Activated B cell treated with CpG ODN at 0.5 μM for 24 hours (primary cell): Measurements from ENCODE around the gene HPN. TPM values are rescaled to one million over a fixed set of nuclear protein-coding genes. Genes with fewer than 3 reads are reported as not detected.

Experiments
- ATAC-seq: fragments of 200-7000 bp; cut with Tn5 transposase; one replicate; pipeline ENCODE4 v1.10.0; 2021; ENCODE audit warnings: low read depth, mild to moderate bottlenecking, moderate library complexity
- CTCF ChIA-PET: fragments of 350-600 bp; sonication (Branson Sonifier 250); formaldehyde crosslinking; loops from one replicate; lab custom pipeline; 2021; ENCODE audit warnings: antibody characterized with exemption; lab: Charles Lee
- POLR2A ChIA-PET: fragments of 350-600 bp; sonication (Branson Sonifier 250); formaldehyde crosslinking; loops from one replicate; lab custom pipeline; 2021; ENCODE audit warnings: antibody characterized with exemption; lab: Charles Lee
- DNase-seq: peaks from one replicate; pipeline ENCODE4 v3.0.0; 2022
- H3K27ac Mint-ChIP-seq: one replicate; pipeline ENCODE4 v1.8.0; 2020; ENCODE audit warnings: mixed read lengths
- H3K27me3 Mint-ChIP-seq: one replicate; pipeline ENCODE4 v1.8.0; 2021; ENCODE audit warnings: mixed read lengths
- H3K36me3 Mint-ChIP-seq: one replicate; pipeline ENCODE4 v1.8.0; 2021; ENCODE audit warnings: low read depth, mixed read lengths
- H3K4me1 Mint-ChIP-seq: one replicate; pipeline ENCODE4 v1.8.0; 2021; ENCODE audit warnings: mixed read lengths
- H3K4me3 Mint-ChIP-seq: one replicate; pipeline ENCODE4 v1.8.0; 2020; ENCODE audit warnings: mild to moderate bottlenecking, mixed read lengths
- H3K9me3 Mint-ChIP-seq: one replicate; pipeline ENCODE4 v1.8.0; 2020; ENCODE audit warnings: mixed read lengths
- CTCF ChIP-seq: fragments of 200-600 bp; IDR thresholded peaks from one replicate; pipeline ENCODE4 v1.8.0; 2022; ENCODE audit warnings: antibody characterized with exemption, mild to moderate bottlenecking
- intact Hi-C: fragments of 100-400 bp; cut with micrococcal nuclease; formaldehyde crosslinking; loops from one replicate; pipeline ENCODE4 v1.15.1; 2024
- total RNA-seq: library from RNA; stranded (reverse); gene quantifications from 2 replicates; pipeline ENCODE4 v1.2.3, GENCODE V29; 2022

HPN gene
- total RNA-seq, 1 donor from 2014 or later, result not detected

- H3K4me3 Mint-ChIP-seq, result no peak overlapping the region
These were observed 27.6 kb downstream of the HPN start for GRCh38 chr19:35068941-35069634.

GRCh38 chr19:35069696-35070095 is 28.2 kb downstream of the HPN start:
- Mint-ChIP-seq H3K27ac (no peak overlapping the region), H3K4me3 (no peak overlapping the region), H3K9me3 (no peaks in the 10 kb centered on the region), H3K4me1 (peaks cover 37% of the 10 kb centered on the region), H3K27me3 (no peaks in the 10 kb centered on the region), H3K36me3 (no peaks in the 10 kb centered on the region)
- CTCF ChIA-PET, result interaction anchor here (0.5 to 4.2 kb wide), 10 partner anchors 12 to 922 kb away, joined by 3 to 33 read pairs (median 4); partner anchors contain the start of gene FXYD3
- ATAC-seq (no peak), DNase-seq (no peak)
- no peak for TF ChIP-seq CTCF
- POLR2A ChIA-PET, result interaction anchor here (0.7 to 0.9 kb wide), 2 partner anchors 10 to 16 kb away, joined by 3 read pairs; no protein-coding TSS in a partner anchor
- intact Hi-C loops, result loop anchor here (5.0 to 10.0 kb wide), 3 partner anchors 198 to 395 kb away; partner anchors contain the start of genes FFAR1 and USF2

More at GRCh38 chr19:35068941-35069634, 27.6 kb downstream of the HPN start:
- ChIA-PET CTCF (interaction anchor here (1.2 to 4.2 kb wide), 8 partner anchors 13 to 441 kb away, joined by 3 to 52 read pairs (median 24); partner anchors contain the start of gene LGI4), POLR2A (interaction anchor here (0.9 kb wide), 1 partner anchor 17 kb away, joined by 3 read pairs; no protein-coding TSS in a partner anchor)
- Mint-ChIP-seq H3K27me3 (no peaks in the 10 kb centered on the region), H3K4me1 (peaks cover 33% of the 10 kb centered on the region), H3K9me3 (no peaks in the 10 kb centered on the region), H3K36me3 (no peaks in the 10 kb centered on the region), H3K27ac (peak overlapping the region; percentile 30)
- TF ChIP-seq CTCF, result no peak
- ATAC-seq (no peak), DNase-seq (no peak)
- intact Hi-C loops, result loop anchor here (5.0 to 10.0 kb wide), 3 partner anchors 198 to 396 kb away; partner anchors contain the start of genes FFAR1 and USF2

GRCh38 chr19:35070471-35070870 is 28.9 kb downstream of the HPN start:
- H3K4me1 Mint-ChIP-seq, result peaks cover 45% of the 10 kb centered on the region
- CTCF ChIA-PET, result interaction anchor here (0.8 to 4.2 kb wide), 9 partner anchors 11 to 440 kb away, joined by 3 to 33 read pairs (median 6); partner anchors contain the start of gene FXYD3
- no peaks in the 10 kb centered on the region for H3K27me3 Mint-ChIP-seq
- no peak overlapping the region for H3K27ac Mint-ChIP-seq
- no peak for TF ChIP-seq CTCF
- intact Hi-C loops, result no loop called here
- no peak overlapping the region for H3K4me3 Mint-ChIP-seq
- no peaks in the 10 kb centered on the region for H3K36me3 Mint-ChIP-seq
- no peak for ATAC-seq
- POLR2A ChIA-PET, result interaction anchor here (0.7 kb wide), 1 partner anchor 10 kb away, joined by 3 read pairs; no protein-coding TSS in a partner anchor
- DNase-seq, result no peak
- no peaks in the 10 kb centered on the region for H3K9me3 Mint-ChIP-seq

- DNase-seq (no peak), ATAC-seq (no peak)
- no peak overlapping the region for H3K27ac Mint-ChIP-seq
- no peaks in the 10 kb centered on the region for H3K36me3 Mint-ChIP-seq
- peaks cover 50% of the 10 kb centered on the region for H3K4me1 Mint-ChIP-seq
- POLR2A ChIA-PET, result no interaction called here
- no peaks in the 10 kb centered on the region for H3K27me3 Mint-ChIP-seq
- TF ChIP-seq CTCF, result no peak
- CTCF ChIA-PET, result no interaction called here
- H3K4me3 Mint-ChIP-seq, result no peak overlapping the region
- H3K9me3 Mint-ChIP-seq, result no peaks in the 10 kb centered on the region
- intact Hi-C loops, result no loop called here
These were observed 32.0 kb downstream of the HPN start for GRCh38 chr19:35073516-35073915.

GRCh38 chr19:35073941-35074340 is 32.4 kb downstream of the HPN start:
- DNase-seq (no peak), ATAC-seq (no peak)
- no peak overlapping the region for H3K27ac Mint-ChIP-seq
- no peaks in the 10 kb centered on the region for H3K9me3 Mint-ChIP-seq
- ChIA-PET POLR2A (interaction anchor here (0.6 to 0.8 kb wide), 3 partner anchors 12 to 109 kb away, joined by 3 to 7 read pairs (median 3); no protein-coding TSS in a partner anchor), CTCF (no interaction called here)
- peaks cover 50% of the 10 kb centered on the region for H3K4me1 Mint-ChIP-seq
- no peaks in the 10 kb centered on the region for H3K36me3 Mint-ChIP-seq
- H3K27me3 Mint-ChIP-seq, result no peaks in the 10 kb centered on the region
- no peak for TF ChIP-seq CTCF
- intact Hi-C loops, result loop anchor here (1.0 kb wide), 1 partner anchor 10 kb away; no protein-coding TSS in a partner anchor
- no peak overlapping the region for H3K4me3 Mint-ChIP-seq
